NCI-H526 treated with DMSO at 0.1 percent for 48 hours (cell line): Measurements from ENCODE around the gene DTNB.
"Not testable (repeated sequence)": the region's sequence is repeated elsewhere in the genome, so short reads cannot be mapped to it uniquely, and the experiment has no call there.

ENCODE experiments used
- DNase-seq: peaks from one replicate; lab custom pipeline; 2025; lab: John Stamatoyannopoulos, UW

The DTNB gene

DNA sequence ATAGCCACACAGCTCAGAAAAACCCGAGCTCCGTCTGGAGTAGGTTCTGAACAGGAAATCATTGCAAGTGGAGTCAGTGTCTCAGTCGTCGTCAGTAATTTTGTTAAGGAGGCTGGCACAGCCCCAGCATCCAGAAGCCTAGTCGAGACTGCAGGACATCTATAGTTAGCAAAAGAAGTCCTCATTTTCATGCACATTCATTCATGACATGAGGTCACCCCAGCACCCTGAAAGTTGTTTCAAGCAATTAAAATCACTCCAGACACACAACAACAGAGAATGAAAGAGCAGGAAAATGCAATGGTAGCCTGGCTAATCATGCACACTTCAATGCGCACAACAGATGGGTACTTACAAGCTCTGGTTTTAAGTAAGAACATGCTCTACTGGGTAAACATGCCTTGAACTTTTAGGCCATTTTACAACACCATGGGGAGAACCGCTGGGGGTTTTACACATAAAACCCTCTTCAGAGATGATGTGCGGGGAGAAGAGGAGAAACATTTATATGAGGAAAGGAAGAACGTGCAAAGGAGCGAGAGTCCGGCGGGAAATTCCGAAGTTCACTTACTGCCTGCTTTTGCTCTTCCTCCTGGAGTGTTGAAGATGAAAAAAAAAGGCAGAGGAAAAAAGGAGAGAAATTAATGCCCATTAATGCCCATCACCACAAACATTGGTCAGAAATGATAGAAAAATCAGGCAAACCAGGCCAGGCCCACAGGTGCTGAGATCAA lies 254.3 kb downstream of the DTNB start:
- no peak for DNase-seq

DNA sequence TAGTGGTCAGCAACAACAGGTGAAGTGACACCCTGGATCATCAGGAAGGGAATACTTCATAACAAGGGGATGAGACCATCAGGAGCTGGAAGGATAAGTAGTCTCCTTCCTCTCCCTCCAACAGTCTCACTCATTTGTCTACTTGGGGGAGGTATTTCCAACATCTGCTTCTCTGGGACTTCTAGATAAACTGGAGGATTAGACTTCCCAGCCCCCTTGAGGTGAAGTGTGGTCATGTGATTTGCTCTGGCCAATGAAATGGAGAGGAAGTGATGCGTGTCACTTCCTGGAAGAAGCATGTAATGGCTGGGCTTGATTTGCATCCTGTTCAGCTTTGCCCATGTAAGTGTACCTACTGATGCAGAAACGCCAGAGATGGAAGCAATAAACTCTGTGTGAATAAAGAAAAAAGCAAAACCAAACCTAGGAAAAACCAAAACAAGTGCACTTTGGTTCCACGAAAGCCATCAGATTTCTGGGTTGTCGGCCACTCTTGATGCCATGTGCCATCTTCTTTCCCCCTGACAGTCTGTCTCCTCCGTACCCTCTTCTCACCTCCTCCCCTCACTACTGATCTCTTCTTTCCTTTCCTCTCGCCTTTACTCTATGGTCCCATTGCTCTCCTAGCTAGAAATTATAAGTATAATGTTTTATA lies 255.5 kb downstream of the DTNB start:
- no peak for DNase-seq

DNA sequence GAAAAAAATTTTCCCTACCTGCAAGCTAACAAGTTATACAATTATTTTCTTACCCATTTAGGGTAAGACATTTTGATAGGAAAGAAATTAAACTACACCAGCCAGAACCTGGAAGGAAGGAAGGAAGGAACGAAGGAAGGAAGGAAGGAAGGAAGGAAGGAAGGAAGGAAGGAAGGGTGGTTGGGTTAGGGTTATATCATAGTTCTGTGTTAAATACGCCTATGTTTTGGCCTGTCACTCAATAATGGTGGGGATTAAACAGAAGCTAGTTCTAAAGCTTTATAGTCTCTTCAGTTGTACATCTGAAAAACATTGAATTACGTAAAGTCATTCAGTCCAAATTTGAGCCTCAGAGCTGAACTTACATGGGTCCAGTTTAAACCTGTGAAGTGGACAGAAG lies 256.7 kb downstream of the DTNB start:
- DNase-seq = no peak

DNA sequence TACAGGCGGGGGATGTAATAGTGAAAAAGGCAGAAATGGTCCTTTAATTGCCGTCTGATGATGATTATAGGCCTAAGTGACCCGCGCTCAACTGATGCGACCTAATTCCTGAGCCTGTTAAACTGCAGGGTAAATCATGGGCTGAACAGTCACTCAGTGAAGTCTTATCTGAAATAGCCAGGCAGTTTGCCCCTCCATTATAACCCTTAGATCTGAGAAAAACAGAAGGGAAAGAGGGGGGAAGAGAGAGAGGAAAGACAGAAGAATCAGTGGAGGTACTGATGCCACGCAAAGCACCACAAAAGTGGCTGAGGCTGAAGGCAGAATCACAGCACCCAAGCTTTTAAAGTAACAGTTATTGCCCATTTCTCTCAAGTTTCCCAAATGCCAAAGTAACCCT lies 258.6 kb downstream of the DTNB start:
- DNase-seq = no peak

DNA sequence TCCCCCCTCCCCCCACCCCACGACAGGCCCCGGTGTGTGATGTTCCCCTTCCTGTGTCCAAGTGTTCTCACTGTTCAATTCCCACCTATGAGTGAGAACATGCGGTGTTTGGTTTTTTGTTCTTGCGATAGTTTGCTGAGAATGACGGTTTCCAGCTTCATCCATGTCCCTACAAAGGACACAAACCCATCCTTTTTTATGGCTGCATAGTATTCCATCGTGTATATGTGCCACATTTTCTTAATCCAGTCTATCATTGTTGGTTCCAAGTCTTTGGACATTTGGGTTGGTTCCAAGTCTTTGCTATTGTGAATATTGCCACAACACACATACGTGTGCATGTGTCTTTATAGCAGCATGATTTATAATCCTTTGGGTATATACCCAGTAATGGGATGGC lies 260.0 kb downstream of the DTNB start:
- DNase-seq = not testable (repeated sequence)

DNA sequence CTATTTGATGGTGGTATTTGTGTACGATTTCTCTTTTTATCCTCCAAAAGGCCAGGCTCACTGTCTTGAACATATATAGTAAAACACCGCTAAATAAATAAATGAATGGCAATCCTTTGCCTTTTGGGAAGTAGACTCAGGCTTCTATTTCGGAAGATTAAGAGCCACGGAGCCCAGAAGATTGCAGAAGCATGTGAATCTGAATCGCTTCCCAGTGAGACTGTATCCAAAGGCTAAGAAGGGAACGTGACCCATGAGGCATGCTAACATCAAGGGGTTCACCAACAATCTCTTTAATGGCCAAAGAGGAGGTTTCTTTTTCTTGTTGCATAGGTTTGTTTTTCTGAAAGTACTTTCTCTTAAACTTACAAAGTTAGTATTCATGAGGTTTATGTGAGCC lies 261.6 kb downstream of the DTNB start:
- DNase-seq = no peak

DNA sequence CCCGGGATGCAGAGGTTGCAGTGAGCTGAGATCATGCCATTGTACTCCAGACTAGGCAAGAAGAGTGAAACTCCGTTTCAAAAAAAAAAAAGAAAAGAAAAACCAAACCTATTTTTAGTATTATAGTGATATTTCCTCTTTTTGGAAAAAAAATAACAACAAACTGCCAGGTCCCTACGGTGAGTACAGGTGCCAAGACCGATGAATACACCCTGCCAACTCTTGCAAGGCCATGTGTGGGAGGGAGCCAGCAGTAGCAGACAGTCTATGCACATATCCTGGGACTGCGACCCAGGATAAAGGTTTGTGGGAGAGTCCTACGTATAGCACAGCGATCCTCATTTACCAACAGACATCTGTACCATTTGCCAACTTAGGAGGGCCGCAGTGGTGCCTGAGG lies 262.1 kb downstream of the DTNB start:
- DNase-seq = no peak

DNA sequence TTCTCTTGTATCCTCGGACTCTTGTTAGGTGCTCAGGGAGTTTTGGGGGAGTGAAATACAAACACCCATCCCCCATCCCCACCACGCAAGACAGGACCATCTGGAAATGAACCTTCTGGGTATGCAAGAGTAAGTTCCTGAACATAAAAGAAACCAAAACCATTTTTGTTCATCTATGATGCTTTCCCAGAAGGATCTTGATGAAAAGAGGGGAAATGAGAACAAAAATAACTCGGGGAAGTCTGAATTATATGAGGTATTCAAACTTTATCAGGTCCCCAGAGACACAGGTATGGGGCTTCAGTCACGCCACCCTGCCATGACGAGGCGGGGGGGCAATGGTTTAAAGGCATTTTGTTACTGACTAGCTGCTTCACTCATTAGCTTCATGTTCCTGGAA lies 263.0 kb downstream of the DTNB start:
- no peak for DNase-seq

DNA sequence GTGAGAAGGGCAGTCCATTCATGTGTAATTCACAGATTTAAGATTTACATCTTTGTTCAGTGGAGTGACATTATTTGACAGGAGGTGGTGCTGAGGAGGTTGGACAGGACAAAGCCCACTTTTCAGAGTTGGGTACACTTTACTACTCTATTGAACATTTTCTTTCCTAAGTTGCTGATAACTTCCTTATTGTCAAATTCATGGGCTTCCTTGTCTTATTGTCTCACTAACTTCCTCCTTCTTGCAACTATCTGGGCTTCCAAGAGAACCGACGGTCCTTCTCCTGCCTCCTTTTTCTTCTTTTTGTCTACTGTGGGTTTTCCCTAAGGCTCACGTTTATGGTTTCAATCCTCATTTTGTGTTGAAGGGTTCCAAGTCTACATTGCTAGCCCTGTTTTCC lies 263.9 kb downstream of the DTNB start:
- no peak for DNase-seq

DNA sequence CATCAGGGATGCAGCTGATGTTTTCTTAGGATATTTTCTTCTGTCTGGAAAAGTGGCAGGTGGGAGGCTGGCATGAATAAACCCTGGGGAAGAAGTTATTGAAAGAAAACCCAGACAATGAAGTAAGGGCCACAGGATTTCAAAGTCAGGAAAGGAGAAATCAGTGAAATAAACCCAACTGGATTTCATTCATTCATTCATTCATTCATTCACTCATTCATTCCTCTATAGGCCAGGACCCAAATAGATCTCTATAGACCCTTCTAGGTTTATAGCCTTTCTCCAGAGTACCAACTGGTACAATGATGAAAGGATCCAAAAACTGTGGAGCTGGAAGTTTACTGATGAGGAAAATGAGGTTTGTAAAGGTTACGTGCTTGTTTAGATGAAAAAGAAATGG lies 264.3 kb downstream of the DTNB start:
- DNase-seq = no peak

DNA sequence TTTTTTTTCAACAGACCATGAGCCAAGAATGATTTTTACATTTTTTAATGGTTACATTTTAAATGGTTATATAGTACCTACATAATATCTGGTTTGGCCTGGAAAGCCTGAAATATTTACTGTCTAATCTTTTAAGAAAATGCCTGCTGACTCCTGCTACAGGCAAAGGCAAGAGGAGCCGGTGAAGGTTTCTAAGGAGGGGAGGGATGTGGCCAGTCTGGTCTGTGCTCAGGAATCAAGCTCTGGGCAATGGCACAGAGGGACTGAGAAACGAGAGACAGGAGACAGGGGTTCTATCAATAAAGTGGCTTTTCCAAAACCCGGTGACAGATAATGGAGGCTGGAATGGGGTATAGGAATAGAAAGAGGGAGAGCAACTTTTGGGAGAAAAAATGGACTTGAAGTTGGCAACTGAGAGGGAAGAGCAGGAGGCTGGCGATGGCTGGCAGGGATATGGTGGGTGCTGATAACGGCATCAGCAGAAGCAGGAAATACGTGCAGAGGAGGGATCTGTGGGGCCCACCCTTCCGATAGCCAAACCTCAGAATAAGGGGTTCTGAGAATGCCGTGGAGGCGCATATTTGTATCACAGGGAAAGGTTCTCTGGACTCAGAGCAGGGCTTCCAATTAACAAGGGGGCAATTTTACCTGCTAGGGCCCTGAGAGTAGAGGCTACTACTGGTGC lies 267.6 kb downstream of the DTNB start:
- DNase-seq = no peak

DNA sequence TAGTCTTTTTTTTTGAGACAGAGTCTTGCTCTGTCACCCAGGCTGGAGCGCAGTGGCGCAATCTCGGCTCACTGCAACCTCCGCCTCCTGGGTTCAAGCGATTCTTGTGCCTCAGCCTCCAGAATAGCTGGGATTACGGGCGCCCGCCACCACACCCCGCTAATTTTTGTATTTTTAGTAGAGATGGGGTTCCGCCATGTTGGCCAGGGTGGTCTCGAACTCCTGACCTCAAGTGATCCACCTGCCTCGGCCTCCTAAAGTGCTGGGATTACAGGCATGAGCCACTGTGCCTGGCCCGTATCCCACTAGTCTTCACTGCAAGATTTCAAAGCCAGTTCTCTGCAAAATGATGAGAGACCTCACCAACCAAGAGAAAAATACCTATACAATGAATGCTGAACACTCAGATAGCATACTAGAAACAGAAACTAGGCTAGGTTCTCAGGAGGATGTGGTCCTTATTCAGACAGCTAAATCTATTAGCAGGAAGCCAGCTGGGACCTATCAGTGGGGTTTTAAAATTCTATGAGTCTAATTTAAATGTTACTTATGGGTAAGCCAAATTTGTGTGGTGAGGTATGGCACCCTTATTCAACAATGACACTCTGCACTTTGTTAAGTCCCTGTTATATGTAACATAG lies 270.1 kb downstream of the DTNB start:
- DNase-seq = not testable (repeated sequence)

DNA sequence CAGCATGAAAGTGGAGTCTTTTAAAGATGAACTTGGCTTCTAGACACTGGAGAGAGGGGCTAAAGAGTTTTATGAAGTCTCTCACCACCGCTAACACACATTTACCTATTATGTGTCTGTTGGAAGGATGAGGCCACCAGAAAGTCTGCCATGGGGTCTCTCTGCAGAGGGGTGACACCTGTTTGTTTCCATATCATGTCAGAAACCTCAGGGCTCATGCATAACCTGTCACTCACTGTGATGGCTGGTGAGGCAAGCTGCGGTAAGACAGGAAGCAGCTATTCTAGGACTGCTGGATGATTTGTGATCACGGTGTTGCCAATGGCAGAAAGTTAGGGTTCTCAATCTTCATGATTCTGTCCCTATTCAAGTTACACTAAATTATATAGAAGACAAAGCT lies 270.9 kb downstream of the DTNB start:
- no peak for DNase-seq

DNA sequence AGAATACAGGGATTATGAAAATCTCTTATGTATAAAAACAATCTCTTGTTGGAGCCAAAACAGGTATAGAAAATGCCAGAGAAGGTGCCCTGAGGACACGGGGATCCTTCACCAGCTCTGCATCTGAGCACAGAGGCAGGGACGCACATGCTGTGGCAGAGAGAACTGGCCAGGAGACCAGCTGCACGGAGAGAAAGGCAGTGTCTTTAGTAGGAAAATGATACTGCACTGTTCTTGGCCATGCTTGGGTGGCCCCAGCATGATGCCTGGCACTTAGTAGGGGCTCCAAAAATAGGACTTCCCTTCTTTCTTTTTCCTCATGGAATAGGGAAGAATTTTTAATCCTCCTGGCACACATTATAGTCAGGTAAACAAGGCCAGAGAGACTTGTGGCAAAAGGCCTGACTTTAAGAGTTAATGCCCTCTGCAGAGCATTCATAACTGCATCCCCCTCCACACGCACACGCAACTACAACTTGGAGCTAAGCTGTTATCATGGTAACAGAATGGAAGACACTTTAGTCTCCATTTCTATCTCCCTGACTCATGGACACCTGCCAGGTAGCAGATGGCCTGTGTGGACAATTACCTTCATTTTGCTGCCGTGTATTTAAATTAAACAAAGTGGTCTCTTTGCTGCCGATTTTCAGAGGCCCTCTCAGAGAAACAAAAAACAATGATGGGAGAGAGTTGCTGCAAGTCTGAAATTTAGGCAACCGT lies 271.9 kb downstream of the DTNB start:
- DNase-seq = no peak

DNA sequence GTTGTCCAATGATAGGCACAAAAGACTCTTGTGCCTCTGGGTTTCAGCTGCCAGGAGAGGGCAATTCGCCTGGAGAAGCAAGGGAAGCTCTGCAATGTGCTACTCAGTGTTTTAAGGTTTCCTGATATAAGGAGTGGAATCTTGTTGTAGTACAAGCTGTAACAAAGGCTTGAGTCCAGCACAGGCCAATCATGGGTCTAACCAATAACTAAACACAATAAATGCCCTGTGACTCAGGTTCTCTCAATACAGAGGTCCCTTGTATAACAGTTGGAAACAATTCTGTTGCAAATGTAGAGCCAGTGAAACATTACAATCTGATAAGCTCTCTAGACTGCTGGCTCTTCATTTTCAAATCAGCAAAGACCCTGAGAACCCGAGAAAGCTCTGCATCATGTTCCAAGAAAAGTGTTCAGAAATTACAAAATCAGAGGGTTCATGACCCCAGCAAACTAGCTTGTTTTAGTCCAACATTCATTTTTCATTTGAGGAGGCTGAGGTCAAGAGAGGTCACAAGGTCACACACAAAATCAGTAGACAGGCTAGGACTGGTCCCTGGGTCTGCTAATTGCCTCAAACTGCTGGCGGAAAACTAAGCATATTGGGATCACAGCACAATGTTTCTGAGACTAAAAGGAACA lies 272.7 kb downstream of the DTNB start:
- no peak for DNase-seq

DNA sequence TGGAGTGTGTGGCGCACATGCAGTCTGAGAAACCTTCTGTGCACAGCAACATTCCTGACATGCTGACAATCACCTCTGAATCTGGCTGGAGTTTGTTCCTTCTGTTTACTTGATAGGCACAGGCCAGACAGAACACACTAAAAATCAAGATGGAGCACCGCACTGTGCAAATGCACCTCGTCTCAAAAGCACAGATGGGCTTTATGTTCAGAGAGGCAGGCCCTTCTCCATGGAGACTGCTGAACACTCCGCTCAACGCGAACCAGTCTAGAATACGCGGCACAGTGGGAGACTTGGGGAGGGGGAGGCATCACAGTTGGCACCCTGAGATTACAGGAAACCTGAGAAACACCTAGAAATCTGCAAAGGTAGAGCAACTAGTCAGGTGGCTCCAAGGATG lies 273.2 kb downstream of the DTNB start:
- DNase-seq = no peak

DNA sequence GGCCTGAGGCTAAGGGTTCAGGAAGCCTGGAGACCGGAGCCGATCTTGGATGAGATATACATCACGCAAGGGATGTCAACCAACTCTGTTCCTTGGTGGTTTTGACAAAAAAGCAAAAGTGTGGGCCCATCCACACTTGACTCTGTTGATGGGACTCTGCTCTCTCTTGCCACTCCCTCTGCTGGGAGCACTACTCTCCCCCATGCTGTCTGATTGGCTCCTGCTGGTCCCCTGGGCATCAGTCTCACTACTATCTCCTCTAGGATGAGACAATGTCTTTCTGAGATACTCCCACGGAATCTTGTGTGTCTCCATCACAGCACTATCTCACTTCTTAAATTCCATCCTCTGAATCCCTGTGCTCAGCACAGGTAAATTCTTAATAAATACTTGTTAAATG lies 274.8 kb downstream of the DTNB start:
- no peak for DNase-seq

DNA sequence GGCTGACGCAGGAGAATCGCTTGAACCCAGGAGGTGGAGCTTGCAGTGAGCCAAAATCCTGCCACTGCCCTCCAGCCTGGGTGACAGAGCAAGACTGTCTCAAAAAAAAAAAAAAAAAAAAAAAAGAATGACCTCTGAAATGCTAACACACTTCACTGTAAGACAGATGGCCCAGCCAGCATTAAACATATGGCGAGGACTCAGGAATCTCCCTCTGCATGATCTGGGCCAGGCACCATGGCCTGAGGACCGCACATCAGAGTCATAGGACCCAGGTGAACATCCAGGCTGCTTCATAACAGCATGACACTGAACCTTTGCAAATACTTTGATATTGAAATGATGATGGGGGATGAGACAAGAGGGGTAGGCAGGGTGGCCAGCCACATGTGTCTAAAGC lies 275.6 kb downstream of the DTNB start:
- DNase-seq = no peak

DNA sequence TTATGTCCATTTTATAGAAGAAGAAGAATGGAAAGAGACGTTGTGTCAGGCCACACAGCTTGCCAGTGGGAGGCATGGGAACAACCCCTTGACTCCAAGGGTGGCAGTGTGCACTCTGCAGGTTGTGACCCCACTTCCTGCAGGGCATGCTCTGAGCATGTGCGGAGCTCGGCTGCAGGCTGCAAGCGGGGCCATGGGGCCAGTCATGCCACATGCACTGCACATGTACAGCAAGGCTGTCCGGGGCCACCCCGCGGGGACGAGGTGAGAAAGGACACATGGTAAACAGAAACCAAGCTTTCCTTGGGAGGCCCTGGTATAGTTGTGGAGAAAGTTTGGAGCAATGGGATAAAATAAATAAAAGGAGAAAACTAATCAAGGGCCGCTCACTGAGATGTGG lies 284.2 kb downstream of the DTNB start:
- DNase-seq = no peak

DNA sequence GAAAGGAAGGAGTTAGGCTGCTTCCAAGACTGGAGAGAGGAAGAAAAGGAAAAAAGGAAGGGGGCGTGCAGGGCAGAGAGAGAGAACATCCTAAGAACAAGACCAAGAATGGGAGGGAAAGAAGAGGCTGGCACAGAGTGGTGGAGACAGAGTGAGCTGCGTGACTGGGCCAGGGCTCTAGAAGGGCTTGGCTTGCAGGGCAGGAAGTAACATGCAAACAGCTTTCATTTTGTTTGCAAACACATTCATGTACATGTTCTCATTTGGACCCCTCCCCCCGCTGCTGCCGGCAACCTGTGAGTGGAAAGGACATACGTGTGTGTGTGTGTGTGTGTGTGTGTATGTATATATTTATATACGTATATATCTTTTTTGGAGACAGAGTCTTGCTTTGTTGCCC lies 284.9 kb downstream of the DTNB start:
- DNase-seq = no peak

DNA sequence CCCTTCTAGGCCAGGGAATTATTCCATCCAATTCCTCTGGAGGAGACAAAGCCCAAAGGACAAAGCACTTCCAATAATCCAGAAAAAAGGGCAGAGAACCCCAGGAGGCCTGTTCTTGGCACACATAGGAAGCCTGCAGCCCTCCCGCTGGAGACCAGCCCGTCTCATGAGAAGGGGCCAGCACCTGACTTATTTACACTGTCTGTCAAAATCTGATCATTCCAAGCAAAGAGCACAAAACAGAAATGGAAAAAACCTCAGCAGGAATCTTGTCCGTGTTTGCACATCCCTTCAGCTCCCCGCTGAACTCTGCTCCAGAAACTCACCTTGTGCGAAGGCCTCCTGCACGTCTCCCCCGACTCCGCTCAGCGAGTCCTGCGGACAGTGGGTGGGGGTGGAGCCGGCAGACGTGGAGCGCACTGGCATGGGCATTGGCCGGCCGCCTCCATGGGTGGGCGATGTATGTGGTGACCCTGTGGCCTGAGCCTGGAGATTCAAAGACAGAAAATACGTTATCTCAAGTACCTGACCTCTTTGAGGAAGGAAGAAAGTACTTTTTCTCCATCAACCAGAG lies 285.4 kb downstream of the DTNB start:
- no peak for DNase-seq
